Measurements from ENCODE around the gene OR4D6.

- TF ChIP-seq CTCF (IDR thresholded peaks at IDR 0.05): no peak
- no peak for TF ChIP-seq POLR2A (IDR thresholded peaks at IDR 0.05)
Observed at GRCh38 chr11:59473015-59473414, 16.3 kb downstream of the OR4D6 start, which contains the start of gene OR4D10.

Measured in tibial nerve (tissue), 3 donors.